K562 (cell line): ENCODE measurements around the gene KCNMB4. TPM values are rescaled to one million over a fixed set of nuclear protein-coding genes. Genes with fewer than 3 reads are reported as not detected.

Experiments
- BDP1 ChIP-seq: IDR thresholded peaks from 3 replicates; pipeline ENCODE4 v1.6.1; 2011; ENCODE audit not compliant: insufficient read length, insufficient read depth
- C11orf30 ChIP-seq: fragments of 450-650 bp; IDR thresholded peaks from 2 replicates; pipeline ENCODE4 v1.6.1; 2016; ENCODE audit warnings: low read depth, mild to moderate bottlenecking
- FIP1L1 ChIP-seq: fragments of 200-400 bp; formaldehyde crosslinking; IDR thresholded peaks from 2 replicates; pipeline ENCODE4 v1.6.1; 2018; ENCODE audit warnings: mild to moderate bottlenecking, low read depth, low read length; ENCODE audit not compliant: poor library complexity, severe bottlenecking
- HMGN3 ChIP-seq: IDR thresholded peaks from 2 replicates; pipeline ENCODE4 v1.6.1; 2011; ENCODE audit warnings: borderline replicate concordance, low read depth, mild to moderate bottlenecking, mixed read lengths, low read length; ENCODE audit not compliant: insufficient read length; ENCODE audit errors: extremely low read depth
- JUN ChIP-seq, 2 experiments: sonication (generic) in 1 of 2; formaldehyde crosslinking in 1 of 2; IDR thresholded peaks; 2 replicates each; pipeline versions ENCODE4 v1.6.1 to v1.8.0; 2012 to 2022; ENCODE audit warnings: borderline replicate concordance in 2 of 2, mild to moderate bottlenecking in 2 of 2, improper control_type of control experiment in 1 of 2, low read depth in 1 of 2, low read length in 1 of 2, missing genetic modification reagents in 1 of 2
- MCM7 ChIP-seq, 2 experiments: fragments of 450-650 bp; IDR thresholded peaks; 2 replicates each; pipeline ENCODE4 v1.6.1; 2016 to 2018
- PURB ChIP-seq: sonication (generic); formaldehyde crosslinking; IDR thresholded peaks from 2 replicates; pipeline ENCODE4 v1.9.0; 2021; ENCODE audit warnings: low read depth, mild to moderate bottlenecking, missing genetic modification reagents
- SP1 ChIP-seq: sonication (generic); formaldehyde crosslinking; IDR thresholded peaks from 2 replicates; pipeline ENCODE4 v1.8.1; 2022; ENCODE audit warnings: mild to moderate bottlenecking, missing genetic modification reagents
- TOE1 ChIP-seq, 2 experiments: fragments of 450-650 bp in 1 of 2; sonication (generic) in 1 of 2; formaldehyde crosslinking in 1 of 2; IDR thresholded peaks; 2 replicates each; pipeline versions ENCODE4 v1.7.1 to v1.8.0; 2016 to 2022; ENCODE audit warnings: borderline replicate concordance in 2 of 2, mild to moderate bottlenecking in 2 of 2, antibody characterized with exemption in 1 of 2, inconsistent platforms in 1 of 2, low read depth in 1 of 2, missing genetic modification reagents in 1 of 2, moderate library complexity in 1 of 2
- ZNF143 ChIP-seq: sonication (generic); formaldehyde crosslinking; IDR thresholded peaks from 2 replicates; pipeline ENCODE4 v1.9.0; 2022; ENCODE audit warnings: mild to moderate bottlenecking, missing genetic modification reagents
- ZNF764 ChIP-seq: fragments of 250-450 bp; sonication (Bioruptor Pico); IDR thresholded peaks from 2 replicates; pipeline ENCODE4 v1.4.0; 2020; ENCODE audit warnings: low read depth, mild to moderate bottlenecking, moderate library complexity
- polyA plus RNA-seq, 8 experiments: library from polyadenylated mRNA; depleted of rRNA in 4 of 8; stranded (reverse) in 5 of 8; unstranded in 3 of 8; fragments of >200 nt; fragmentation: Nextera tagmentation in 2 of 8; fragmentation: Illumina TruSeq in 1 of 8; extraction: Ambion mirVana in 2 of 8; extraction: Trizol in 1 of 8; gene quantifications; 2 replicates each; pipeline versions ENCODE4 v1.2.1 to v1.2.3, GENCODE V29; 2011 to 2014; ENCODE audit warnings: inconsistent platforms in 1 of 8, missing spikeins in 1 of 8
- total RNA-seq, 7 experiments: library from RNA; depleted of rRNA in 6 of 7; stranded (reverse); fragments of >200 nt in 6 of 7; fragmentation: Illumina TruSeq in 2 of 7; extraction: Trizol in 2 of 7; gene quantifications; 2 replicates each; pipeline versions ENCODE4 v1.2.1 to v1.2.3, GENCODE V29; 2011 to 2021; ENCODE audit warnings: low replicate concordance in 1 of 7
- TF ChIP-seq, protein P1 (sequence below): fragments of 250-450 bp; sonication (Bioruptor Pico); IDR thresholded peaks from 2 replicates; pipeline ENCODE4 v1.8.0; 2022; ENCODE audit warnings: inconsistent platforms, mild to moderate bottlenecking, moderate library complexity, borderline replicate concordance
- TF ChIP-seq, protein P2 (sequence below), 2 experiments: fragments of 450-650 bp; IDR thresholded peaks; 2 replicates each; pipeline ENCODE4 v1.6.1; 2016; ENCODE audit warnings: mild to moderate bottlenecking in 2 of 2, borderline replicate concordance in 1 of 2, low read depth in 1 of 2, moderate library complexity in 1 of 2
- TF ChIP-seq, protein P3 (sequence below): fragments of 450-650 bp; IDR thresholded peaks from 2 replicates; pipeline ENCODE4 v1.6.1; 2014; ENCODE audit warnings: low read depth, mild to moderate bottlenecking, moderate library complexity, borderline replicate concordance

KCNMB4 gene
- total and polyA plus RNA-seq, 9 of the 15 experiments (the other 6 are each of a cell fraction or from before 2014, with no cell fraction given), result 0.01 to 0.14 (median 0.06) TPM; not detected in 1

DNA sequence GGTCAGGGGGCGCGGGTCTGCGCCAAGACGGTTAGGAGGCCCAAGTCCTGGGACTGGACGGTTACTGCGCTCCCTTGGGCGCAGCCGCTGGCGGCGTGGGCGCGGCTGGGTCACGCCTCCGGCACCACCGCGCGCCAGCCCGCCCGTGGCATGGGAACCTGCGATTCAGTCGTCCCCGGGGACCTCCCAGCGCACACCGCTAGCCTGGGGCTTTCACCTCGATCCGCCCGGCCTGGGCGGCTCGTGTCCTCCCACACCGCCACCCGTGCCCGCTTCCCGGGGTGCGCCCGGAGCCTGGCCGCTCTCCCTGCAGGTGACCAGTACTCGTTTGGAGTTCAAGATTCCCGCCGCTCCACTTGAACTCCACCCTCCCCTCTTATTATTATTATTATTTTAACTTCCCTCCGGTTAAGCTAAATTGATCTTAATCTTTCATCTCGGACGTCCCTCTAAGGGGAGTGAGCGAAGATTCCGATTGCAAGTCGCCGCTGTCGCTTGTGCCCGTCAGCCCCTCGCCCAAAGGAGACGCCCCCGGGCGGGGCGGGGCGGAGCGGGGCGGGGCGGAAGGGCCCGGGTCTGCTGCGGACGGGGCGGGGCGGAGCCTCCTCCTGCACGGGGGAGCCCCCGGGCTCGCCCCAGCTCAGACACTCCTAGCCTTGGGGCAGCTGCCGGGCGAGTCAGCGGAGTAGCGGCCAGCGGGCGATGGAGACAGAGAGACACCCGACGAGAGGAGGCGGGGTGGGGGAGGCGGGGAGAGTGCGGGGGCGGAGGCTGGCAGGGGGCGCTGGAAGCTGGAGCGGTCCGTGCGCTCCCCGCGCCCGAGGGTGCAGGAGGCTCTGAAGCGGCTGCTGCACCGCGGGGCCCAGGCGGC lies at the start of gene KCNMB4 (continued):
- TF ChIP-seq, protein P1, sequence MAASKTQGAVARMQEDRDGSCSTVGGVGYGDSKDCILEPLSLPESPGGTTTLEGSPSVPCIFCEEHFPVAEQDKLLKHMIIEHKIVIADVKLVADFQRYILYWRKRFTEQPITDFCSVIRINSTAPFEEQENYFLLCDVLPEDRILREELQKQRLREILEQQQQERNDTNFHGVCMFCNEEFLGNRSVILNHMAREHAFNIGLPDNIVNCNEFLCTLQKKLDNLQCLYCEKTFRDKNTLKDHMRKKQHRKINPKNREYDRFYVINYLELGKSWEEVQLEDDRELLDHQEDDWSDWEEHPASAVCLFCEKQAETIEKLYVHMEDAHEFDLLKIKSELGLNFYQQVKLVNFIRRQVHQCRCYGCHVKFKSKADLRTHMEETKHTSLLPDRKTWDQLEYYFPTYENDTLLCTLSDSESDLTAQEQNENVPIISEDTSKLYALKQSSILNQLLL (CRISPR knock-in tag), result no peak
- TF ChIP-seq, protein P2, sequence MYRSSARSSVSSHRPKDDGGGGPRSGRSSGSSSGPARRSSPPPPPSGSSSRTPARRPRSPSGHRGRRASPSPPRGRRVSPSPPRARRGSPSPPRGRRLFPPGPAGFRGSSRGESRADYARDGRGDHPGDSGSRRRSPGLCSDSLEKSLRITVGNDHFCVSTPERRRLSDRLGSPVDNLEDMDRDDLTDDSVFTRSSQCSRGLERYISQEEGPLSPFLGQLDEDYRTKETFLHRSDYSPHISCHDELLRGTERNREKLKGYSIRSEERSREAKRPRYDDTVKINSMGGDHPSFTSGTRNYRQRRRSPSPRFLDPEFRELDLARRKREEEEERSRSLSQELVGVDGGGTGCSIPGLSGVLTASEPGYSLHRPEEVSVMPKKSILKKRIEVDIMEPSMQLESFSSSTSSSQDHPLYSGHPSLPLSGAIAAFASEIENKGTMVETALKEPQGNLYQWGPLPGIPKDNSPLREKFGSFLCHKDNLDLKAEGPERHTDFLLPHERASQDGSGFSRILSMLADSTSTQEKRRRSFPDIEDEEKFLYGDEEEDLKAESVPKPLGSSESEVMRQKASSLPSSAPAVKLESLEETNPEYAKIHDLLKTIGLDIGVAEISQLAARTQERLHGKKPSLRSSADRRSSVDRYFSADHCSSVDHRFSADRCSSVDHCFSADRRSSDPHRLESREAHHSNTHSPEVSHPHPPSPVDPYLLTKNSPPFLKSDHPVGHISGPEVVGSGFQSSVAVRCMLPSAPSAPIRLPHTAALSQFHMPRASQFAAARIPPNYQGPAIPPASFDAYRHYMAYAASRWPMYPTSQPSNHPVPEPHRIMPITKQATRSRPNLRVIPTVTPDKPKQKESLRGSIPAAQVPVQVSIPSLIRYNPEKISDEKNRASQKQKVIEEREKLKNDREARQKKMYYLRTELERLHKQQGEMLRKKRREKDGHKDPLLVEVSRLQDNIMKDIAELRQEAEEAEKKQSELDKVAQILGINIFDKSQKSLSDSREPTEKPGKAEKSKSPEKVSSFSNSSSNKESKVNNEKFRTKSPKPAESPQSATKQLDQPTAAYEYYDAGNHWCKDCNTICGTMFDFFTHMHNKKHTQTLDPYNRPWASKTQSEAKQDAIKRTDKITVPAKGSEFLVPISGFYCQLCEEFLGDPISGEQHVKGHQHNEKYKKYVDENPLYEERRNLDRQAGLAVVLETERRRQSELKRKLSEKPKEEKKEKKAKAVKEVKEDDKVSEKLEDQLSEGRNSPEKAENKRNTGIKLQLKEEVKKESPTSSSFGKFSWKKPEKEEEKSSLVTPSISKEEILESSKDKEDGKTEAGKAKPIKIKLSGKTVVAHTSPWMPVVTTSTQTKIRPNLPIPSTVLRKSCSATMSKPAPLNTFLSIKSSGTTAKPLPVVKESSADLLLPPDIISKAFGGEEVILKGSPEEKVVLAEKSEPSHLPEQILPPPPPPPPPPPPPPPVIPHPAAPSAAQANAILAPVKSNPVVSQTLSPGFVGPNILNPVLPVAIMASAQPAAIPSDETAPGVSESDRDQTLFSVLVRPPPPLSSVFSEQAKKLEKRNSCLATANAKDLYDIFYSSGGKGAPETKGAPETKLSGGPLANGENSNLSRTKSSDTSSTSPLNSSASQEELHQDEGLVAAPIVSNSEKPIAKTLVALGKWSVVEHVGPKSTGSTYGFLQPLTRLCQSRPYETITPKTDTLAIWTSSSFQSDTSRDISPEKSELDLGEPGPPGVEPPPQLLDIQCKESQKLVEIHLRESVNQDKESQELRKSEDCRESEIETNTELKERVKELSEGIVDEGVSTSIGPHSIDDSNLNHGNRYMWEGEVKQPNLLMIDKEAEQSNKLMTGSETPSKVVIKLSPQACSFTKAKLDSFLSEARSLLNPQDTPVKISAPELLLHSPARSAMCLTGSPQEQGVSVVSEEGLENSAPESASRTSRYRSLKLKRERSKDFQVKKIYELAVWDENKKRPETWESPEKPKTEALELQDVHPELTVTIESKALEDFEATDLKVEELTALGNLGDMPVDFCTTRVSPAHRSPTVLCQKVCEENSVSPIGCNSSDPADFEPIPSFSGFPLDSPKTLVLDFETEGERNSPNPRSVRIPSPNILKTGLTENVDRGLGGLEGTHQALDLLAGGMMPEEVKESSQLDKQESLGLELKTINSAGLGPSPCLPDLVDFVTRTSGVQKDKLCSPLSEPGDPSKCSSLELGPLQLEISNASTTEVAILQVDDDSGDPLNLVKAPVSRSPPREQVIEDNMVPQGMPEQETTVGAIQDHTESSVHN (IDR thresholded peaks at IDR 0.05; ENCODE audit: borderline replicate concordance in 1 of 2, low read depth in 1 of 2), result no peak
- TF ChIP-seq JUN (IDR thresholded peaks at IDR 0.05; ENCODE audit: borderline replicate concordance, low read depth, low read length), result no peak
- no peak for TF ChIP-seq JUN (CRISPR knock-in tag; IDR thresholded peaks at IDR 0.05; ENCODE audit: borderline replicate concordance)
- no peak for TF ChIP-seq C11orf30
- no peak for TF ChIP-seq TOE1 (IDR thresholded peaks at IDR 0.05; ENCODE audit: borderline replicate concordance)
- no peak for TF ChIP-seq TOE1 (CRISPR knock-in tag; IDR thresholded peaks at IDR 0.05; ENCODE audit: borderline replicate concordance, low read depth)
- no peak for TF ChIP-seq FIP1L1
- TF ChIP-seq HMGN3, result no peak
- TF ChIP-seq BDP1, result no peak
- no peak for TF ChIP-seq ZNF143 (CRISPR knock-in tag)
- TF ChIP-seq, protein P3, sequence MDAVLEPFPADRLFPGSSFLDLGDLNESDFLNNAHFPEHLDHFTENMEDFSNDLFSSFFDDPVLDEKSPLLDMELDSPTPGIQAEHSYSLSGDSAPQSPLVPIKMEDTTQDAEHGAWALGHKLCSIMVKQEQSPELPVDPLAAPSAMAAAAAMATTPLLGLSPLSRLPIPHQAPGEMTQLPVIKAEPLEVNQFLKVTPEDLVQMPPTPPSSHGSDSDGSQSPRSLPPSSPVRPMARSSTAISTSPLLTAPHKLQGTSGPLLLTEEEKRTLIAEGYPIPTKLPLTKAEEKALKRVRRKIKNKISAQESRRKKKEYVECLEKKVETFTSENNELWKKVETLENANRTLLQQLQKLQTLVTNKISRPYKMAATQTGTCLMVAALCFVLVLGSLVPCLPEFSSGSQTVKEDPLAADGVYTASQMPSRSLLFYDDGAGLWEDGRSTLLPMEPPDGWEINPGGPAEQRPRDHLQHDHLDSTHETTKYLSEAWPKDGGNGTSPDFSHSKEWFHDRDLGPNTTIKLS, result no peak
- no peak for TF ChIP-seq SP1 (CRISPR knock-in tag)
- no peak for TF ChIP-seq ZNF764 (CRISPR knock-in tag)
- no peak for TF ChIP-seq MCM7 (IDR thresholded peaks at IDR 0.05)
- TF ChIP-seq PURB (CRISPR knock-in tag), result no peak
